HG03432 (cell line): ENCODE measurements around the gene DUSP3.

ENCODE experiments used
- ATAC-seq: cut with Tn5 transposase; IDR thresholded peaks from one replicate; pipeline ENCODE4 v1.9.1; 2021; ENCODE audit warnings: mild to moderate bottlenecking, moderate library complexity; ENCODE audit not compliant: unreplicated experiment

DUSP3 gene

DNA sequence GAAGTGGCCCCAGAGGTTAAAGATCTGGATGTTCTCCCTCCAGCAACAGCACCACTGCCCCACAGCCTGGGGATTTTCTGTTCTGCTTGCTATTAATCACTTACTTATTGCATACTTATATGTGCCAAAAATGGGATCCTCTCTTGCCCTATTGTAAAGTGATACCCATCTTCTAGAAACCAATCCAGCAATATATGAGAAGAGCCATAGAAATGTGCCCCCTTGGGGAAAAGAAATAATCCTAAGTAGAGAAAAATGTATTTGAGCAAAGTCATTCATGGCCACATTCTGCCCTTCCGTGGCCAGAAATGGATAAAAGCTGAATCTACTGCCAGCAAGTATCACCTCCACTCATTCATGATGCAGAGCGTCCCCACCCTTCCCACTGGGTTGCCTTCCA, 41.1 kb downstream of the DUSP3 start:
- ATAC-seq: no peak

- ATAC-seq: no peak
These were observed 42.4 kb downstream of the DUSP3 start for GRCh38 chr17:43736389-43736788.

- no peak for ATAC-seq
These were observed 44.4 kb downstream of the DUSP3 start for GRCh38 chr17:43734376-43734775.

GRCh38 chr17:43733956-43734355, 44.8 kb downstream of the DUSP3 start:
- no peak for ATAC-seq

GRCh38 chr17:43732958-43733357, 45.8 kb downstream of the DUSP3 start:
- ATAC-seq: no peak

- ATAC-seq: no peak
These were observed 50.7 kb downstream of the DUSP3 start for GRCh38 chr17:43728081-43728480.

DNA sequence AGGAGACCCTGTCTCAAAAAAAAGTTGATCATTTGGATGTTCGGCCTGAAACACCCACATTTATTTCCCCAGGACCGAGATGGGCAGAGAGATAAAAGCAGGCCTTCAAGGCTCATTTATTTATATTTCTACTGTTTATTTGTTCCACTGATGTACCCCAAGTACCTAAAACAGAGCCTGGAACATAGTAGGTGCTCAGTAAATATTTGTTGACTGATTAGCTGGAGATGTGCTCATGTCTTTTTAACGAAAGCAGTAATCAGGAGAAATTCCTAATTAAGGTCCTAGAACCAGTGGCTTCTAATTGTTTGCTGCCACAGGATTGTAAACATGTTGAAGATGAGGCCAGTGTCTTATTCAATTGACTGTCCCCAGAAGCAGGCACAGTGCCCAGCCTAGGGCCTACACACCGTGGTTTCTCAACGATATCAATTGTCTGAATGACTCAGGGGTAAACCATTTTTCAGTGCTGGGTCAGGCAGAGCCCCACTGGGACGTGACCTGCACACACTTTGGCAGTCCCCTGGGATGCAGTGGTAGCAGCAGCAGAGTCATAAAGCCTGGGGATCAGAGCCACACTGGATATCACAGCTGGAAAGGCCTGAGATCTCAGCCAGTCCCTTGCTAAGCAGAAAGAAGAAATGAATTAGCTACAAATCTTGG, 54.9 kb downstream of the DUSP3 start:
- no peak for ATAC-seq

DNA sequence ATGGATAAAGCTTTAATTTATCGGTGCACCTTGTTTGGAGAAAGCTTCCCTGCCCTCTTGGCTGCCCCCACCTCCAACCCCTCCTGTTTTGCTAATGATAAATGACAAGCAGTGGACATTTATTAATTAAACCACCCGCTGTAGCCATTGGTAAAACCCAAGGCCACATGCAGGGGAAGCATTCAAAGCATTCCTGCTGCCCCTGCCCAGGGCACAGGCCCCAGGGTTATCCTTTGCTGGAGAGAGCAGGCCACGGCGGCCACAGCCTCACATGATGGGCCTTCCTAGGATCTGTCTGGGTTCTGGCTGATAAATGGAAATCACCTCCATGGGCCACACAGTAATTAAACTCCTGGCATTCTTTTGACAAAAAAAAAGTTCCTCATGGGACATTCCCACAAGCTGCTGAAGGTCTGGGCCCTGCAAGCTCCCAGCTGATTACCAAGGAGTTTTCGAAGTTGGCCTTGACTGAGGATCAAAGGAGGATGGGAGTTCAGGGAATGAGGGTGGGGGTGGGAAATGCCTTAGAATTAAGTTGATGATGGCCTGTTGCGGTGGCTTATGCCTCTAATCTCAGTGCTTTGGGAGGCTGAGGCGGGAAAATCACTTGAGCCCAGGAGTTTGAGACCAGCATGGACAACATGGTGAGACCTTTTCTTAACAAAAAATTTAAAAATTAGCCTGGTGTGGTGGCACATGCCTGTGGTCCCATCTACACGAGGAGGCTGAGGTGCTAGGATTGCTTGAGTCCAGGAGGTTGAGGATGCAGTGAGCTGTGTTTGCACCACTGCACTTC, 55.7 kb downstream of the DUSP3 start:
- ATAC-seq: no peak

DNA sequence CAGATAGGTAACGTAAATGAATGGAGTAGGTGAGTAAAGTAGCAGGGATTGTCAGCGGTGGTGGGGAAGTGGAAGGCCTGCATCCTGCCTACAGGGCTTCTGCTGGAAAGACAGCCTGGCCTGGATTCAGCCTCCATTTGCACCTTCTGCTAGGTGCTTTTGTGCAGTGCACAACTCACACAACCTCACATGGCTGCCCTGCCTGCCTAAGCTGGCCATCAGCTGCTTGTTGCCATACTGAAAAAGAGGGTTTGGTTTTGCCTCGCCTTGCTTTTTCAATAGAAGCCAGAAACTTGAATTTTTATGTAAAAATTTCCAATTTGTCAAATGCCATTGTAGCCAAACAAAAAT, 56.5 kb downstream of the DUSP3 start:
- ATAC-seq: no peak

- no peak for ATAC-seq
These were observed 57.1 kb downstream of the DUSP3 start for GRCh38 chr17:43721537-43722268.

DNA sequence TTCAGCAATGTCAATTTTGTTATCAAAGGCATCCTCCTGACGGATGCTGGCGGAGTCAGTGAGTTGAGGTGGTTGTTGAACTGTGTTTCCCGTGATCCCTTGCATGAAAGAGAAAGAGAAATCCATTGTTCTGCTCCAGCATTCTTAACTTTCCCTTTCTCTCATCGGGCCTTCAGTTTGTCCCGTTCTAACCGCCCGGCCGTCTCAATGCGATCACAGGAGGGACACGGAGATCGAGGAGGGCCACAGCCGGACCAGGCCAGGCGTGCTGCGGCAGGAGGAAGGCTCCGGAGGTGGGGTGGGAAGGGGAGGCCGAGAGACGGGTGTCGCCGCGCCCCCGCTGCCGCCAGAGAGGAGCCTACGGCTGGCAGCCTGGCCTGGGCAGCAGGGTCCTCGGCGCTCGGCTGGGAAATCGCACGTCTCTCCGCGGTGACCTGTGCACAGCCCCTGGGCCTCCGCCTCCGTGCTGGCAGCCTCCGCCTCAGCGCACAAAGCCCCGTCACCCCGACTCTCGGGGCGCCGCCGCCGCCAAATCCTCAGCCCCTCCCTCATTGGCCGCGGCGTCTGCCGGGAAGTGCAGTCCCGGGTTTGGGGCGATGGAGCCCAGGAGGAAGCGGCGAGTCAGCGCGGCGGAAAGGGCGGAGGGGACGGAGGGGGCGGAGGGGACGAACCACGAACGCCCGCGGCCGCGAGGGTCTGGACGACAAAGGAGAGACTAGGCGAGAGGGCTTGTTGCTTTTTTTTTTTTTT, 58.3 kb downstream of the DUSP3 start:
- peak; percentile 74 for ATAC-seq

DNA sequence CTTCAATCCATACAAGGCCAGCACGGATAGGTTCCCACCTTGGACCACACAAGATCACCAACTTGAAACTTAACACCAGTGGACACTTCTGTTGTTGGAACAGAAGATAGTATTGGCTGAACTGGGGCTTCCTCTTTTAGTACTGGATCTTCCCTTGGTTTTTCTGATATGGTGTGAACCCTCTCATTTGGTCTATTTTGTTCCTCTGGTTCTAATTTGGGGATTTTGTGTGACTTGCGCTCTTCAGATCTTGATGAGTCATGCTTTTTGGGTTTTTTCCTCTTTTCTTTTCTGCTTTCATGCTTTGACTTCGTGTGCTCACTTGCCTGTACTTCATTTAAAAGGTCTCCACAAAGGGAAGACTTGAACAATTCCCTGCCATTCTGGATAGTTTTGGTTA, 59.2 kb downstream of the DUSP3 start:
- ATAC-seq: no peak

DNA sequence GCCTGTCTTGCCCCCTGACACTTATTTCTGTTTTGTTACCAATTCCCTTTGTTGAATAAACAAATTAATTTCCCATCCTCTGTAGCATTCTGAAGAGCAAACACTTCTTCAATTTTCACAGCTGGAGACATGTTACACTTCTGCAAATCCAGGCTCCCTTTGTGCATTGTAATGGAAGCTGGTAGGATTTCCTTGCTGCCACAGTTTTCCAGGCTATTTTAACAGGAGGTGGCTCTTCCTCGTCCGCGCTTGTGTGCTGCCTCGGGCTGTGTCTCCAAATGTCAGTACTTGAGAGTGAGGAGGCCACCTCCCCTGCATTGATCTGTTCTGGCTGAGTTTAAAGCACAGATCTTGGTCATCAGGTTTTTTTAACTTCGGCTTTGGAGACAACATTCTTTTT, 60.2 kb downstream of the DUSP3 start:
- no peak for ATAC-seq

DNA sequence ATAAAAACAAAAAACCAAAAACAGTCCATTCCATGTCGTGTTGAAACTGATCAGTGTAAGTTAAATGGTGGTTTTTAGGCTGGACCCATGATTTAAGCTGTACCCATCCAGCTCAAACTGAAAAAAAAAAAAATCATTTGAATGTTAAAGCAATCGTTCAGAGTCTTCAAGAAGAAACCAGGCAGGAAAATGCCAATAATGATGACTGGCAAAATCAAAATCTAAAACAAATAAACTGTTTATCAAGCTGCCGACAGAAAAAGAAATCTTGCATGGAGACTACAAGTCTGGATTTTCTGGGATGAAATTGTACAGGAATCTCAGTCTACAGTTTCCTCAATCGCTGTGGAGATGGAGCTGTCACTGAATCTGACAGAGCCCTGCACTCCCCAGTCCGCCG, 60.9 kb downstream of the DUSP3 start:
- no peak for ATAC-seq
